ENCODE results near the gene ST7L.
A peak's percentile ranks its signal among the peaks of the same experiment; 100 is the strongest.

The ST7L gene

GRCh38 chr1:112509660-112510178 is 109.2 kb downstream of the ST7L start:
- Histone ChIP-seq H3K4me1 (ENCODE audit: insufficient read depth, insufficient read length) (peaks cover 13% of the 10 kb centered on the region), H3K9me3 (ENCODE audit: insufficient read depth, low read length) (no peaks in the 10 kb centered on the region), H3K9ac (ENCODE audit: insufficient read length, low read depth) (peak overlapping the region; percentile 72), H3K4me3 (ENCODE audit: insufficient read length, low read depth) (peak overlapping the region; percentile 75), H3K27me3 (ENCODE audit: insufficient read depth, insufficient read length) (peaks cover 69% of the 10 kb centered on the region), H3K36me3 (ENCODE audit: insufficient read depth, insufficient read length, low read length) (no peaks in the 10 kb centered on the region)
- TF ChIP-seq ZNF274 (IDR thresholded peaks at IDR 0.05; ENCODE audit: low read depth, low read length) (no peak), SUZ12 (IDR thresholded peaks at IDR 0.05; ENCODE audit: extremely low read depth, insufficient read depth, insufficient read length) (no peak), YY1 (IDR thresholded peaks at IDR 0.05; ENCODE audit: insufficient read depth, insufficient read length) (no peak)
- DNase-seq (ENCODE audit: low read depth, low spot score), result no peak

GRCh38 chr1:112509005-112509659 is 109.8 kb downstream of the ST7L start:
- Histone ChIP-seq H3K4me1 (ENCODE audit: insufficient read depth, insufficient read length) (peaks cover 17% of the 10 kb centered on the region), H3K4me3 (ENCODE audit: insufficient read length, low read depth) (peak overlapping the region; percentile 75), H3K9ac (ENCODE audit: insufficient read length, low read depth) (peak overlapping the region; percentile 72), H3K27me3 (ENCODE audit: insufficient read depth, insufficient read length) (peaks cover 75% of the 10 kb centered on the region), H3K36me3 (ENCODE audit: insufficient read depth, insufficient read length, low read length) (no peaks in the 10 kb centered on the region), H3K9me3 (ENCODE audit: insufficient read depth, low read length) (no peaks in the 10 kb centered on the region)
- TF ChIP-seq SUZ12 (IDR thresholded peaks at IDR 0.05; ENCODE audit: extremely low read depth, insufficient read depth, insufficient read length) (no peak), YY1 (IDR thresholded peaks at IDR 0.05; ENCODE audit: insufficient read depth, insufficient read length) (no peak), ZNF274 (IDR thresholded peaks at IDR 0.05; ENCODE audit: low read depth, low read length) (no peak)
- DNase-seq (ENCODE audit: low read depth, low spot score), result no peak

- no peak for TF ChIP-seq YY1 (IDR thresholded peaks at IDR 0.05; ENCODE audit: insufficient read depth, insufficient read length)
- peaks cover 19% of the 10 kb centered on the region for H3K4me1 ChIP-seq (ENCODE audit: insufficient read depth, insufficient read length)
- H3K4me3 ChIP-seq (ENCODE audit: insufficient read length, low read depth), result peak within 1 kb of the TSS; percentile 75
- H3K9ac ChIP-seq (ENCODE audit: insufficient read length, low read depth), result peak within 1 kb of the TSS; percentile 72
- H3K9me3 ChIP-seq (ENCODE audit: insufficient read depth, low read length), result no peaks in the 10 kb centered on the region
- no peak for DNase-seq (ENCODE audit: low read depth, low spot score)
- H3K27me3 ChIP-seq (ENCODE audit: insufficient read depth, insufficient read length), result peaks cover 82% of the 10 kb centered on the region
- no peaks in the 10 kb centered on the region for H3K36me3 ChIP-seq (ENCODE audit: insufficient read depth, insufficient read length, low read length)
Measured at GRCh38 chr1:112508278-112509004, 110.5 kb downstream of the ST7L start, which contains the start of gene WNT2B. TSS of gene WNT2B (plus strand) at chr1:112508965. CDS start at chr1:112509263, 298 bp downstream.

- peak overlapping the region; percentile 75 for H3K4me3 ChIP-seq (ENCODE audit: insufficient read length, low read depth)
- no peaks in the 10 kb centered on the region for H3K36me3 ChIP-seq (ENCODE audit: insufficient read depth, insufficient read length, low read length)
- no peak for DNase-seq (ENCODE audit: low read depth, low spot score)
- peaks cover 87% of the 10 kb centered on the region for H3K27me3 ChIP-seq (ENCODE audit: insufficient read depth, insufficient read length)
- peak overlapping the region; percentile 72 for H3K9ac ChIP-seq (ENCODE audit: insufficient read length, low read depth)
- TF ChIP-seq YY1 (IDR thresholded peaks at IDR 0.05; ENCODE audit: insufficient read depth, insufficient read length), result no peak
- peaks cover 23% of the 10 kb centered on the region for H3K4me1 ChIP-seq (ENCODE audit: insufficient read depth, insufficient read length)
- H3K9me3 ChIP-seq (ENCODE audit: insufficient read depth, low read length), result no peaks in the 10 kb centered on the region
Measured at GRCh38 chr1:112507921-112508277, 111.0 kb downstream of the ST7L start.

- Histone ChIP-seq H3K27me3 (ENCODE audit: insufficient read depth, insufficient read length) (peaks cover 92% of the 10 kb centered on the region), H3K4me1 (ENCODE audit: insufficient read depth, insufficient read length) (peaks cover 26% of the 10 kb centered on the region), H3K9me3 (ENCODE audit: insufficient read depth, low read length) (no peaks in the 10 kb centered on the region), H3K9ac (ENCODE audit: insufficient read length, low read depth) (no peak overlapping the region), H3K36me3 (ENCODE audit: insufficient read depth, insufficient read length, low read length) (no peaks in the 10 kb centered on the region), H3K4me3 (ENCODE audit: insufficient read length, low read depth) (no peak overlapping the region)
- TF ChIP-seq ZNF274 (IDR thresholded peaks at IDR 0.05; ENCODE audit: low read depth, low read length) (no peak), YY1 (IDR thresholded peaks at IDR 0.05; ENCODE audit: insufficient read depth, insufficient read length) (no peak), SUZ12 (IDR thresholded peaks at IDR 0.05; ENCODE audit: extremely low read depth, insufficient read depth, insufficient read length) (no peak)
- no peak for DNase-seq (ENCODE audit: low read depth, low spot score)
Measured at GRCh38 chr1:112507336-112507735, 111.6 kb downstream of the ST7L start.

- no peak for DNase-seq (ENCODE audit: low read depth, low spot score)
- TF ChIP-seq ZNF274 (IDR thresholded peaks at IDR 0.05; ENCODE audit: low read depth, low read length) (no peak), SUZ12 (IDR thresholded peaks at IDR 0.05; ENCODE audit: extremely low read depth, insufficient read depth, insufficient read length) (no peak), YY1 (IDR thresholded peaks at IDR 0.05; ENCODE audit: insufficient read depth, insufficient read length) (no peak)
- Histone ChIP-seq H3K9ac (ENCODE audit: insufficient read length, low read depth) (no peak overlapping the region), H3K36me3 (ENCODE audit: insufficient read depth, insufficient read length, low read length) (no peaks in the 10 kb centered on the region), H3K4me1 (ENCODE audit: insufficient read depth, insufficient read length) (peaks cover 26% of the 10 kb centered on the region), H3K9me3 (ENCODE audit: insufficient read depth, low read length) (no peaks in the 10 kb centered on the region), H3K27me3 (ENCODE audit: insufficient read depth, insufficient read length) (peaks cover 95% of the 10 kb centered on the region), H3K4me3 (ENCODE audit: insufficient read length, low read depth) (no peak overlapping the region)
Measured at GRCh38 chr1:112506731-112507130, 112.2 kb downstream of the ST7L start.

GRCh38 chr1:112506306-112506705 is 112.6 kb downstream of the ST7L start:
- no peaks in the 10 kb centered on the region for H3K9me3 ChIP-seq (ENCODE audit: insufficient read depth, low read length)
- TF ChIP-seq ZNF274 (IDR thresholded peaks at IDR 0.05; ENCODE audit: low read depth, low read length), result no peak
- no peak for TF ChIP-seq YY1 (IDR thresholded peaks at IDR 0.05; ENCODE audit: insufficient read depth, insufficient read length)
- no peak for TF ChIP-seq SUZ12 (IDR thresholded peaks at IDR 0.05; ENCODE audit: extremely low read depth, insufficient read depth, insufficient read length)
- H3K27me3 ChIP-seq (ENCODE audit: insufficient read depth, insufficient read length), result peaks cover 95% of the 10 kb centered on the region
- H3K36me3 ChIP-seq (ENCODE audit: insufficient read depth, insufficient read length, low read length), result no peaks in the 10 kb centered on the region
- no peak overlapping the region for H3K9ac ChIP-seq (ENCODE audit: insufficient read length, low read depth)
- DNase-seq (ENCODE audit: low read depth, low spot score), result no peak
- no peak overlapping the region for H3K4me3 ChIP-seq (ENCODE audit: insufficient read length, low read depth)
- peaks cover 26% of the 10 kb centered on the region for H3K4me1 ChIP-seq (ENCODE audit: insufficient read depth, insufficient read length)

Measured in NT2/D1 (cell line).